ENCODE measurements around the gene TSEN2. TPM values are rescaled to one million over a fixed set of nuclear protein-coding genes. Genes with fewer than 3 reads are reported as not detected.

The TSEN2 gene
- total RNA-seq, 2 experiments from 2014 or later = 7.5 to 8.0 TPM

DNA sequence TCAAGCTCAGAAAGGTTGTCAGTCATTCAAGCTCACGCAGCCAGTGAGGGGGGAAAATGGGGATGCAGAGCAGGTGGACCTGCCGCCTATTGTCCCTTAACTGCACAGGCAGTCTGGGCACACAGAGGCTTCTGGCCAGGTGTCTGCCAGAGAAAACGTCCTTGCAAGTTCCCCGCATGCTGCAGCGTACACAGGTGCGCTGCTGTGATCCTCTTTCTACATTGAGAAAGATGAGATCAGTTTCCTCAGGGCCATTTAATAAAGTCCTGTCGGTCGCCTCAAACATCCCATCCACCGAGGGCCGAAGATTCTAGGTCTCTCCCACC is 445 bp upstream of the TSEN2 start:
- no peaks in the 10 kb centered on the region for H3K9me3 Mint-ChIP-seq
- CTCF ChIA-PET = interaction anchor here (0.7 to 3.7 kb wide), 14 partner anchors 10 to 351 kb away, joined by 3 to 28 read pairs (median 5); no protein-coding TSS in a partner anchor
- H3K36me3 Mint-ChIP-seq (ENCODE audit: low read depth) = peaks cover 3% of the 10 kb centered on the region
- H3K4me3 Mint-ChIP-seq = peak overlapping the region; percentile 86
- POLR2A ChIA-PET = interaction anchor here (1.0 to 2.5 kb wide), 14 partner anchors 10 to 637 kb away, joined by 3 to 14 read pairs (median 4); partner anchors contain the start of genes MKRN2, RAF1 and TAMM41
- peaks cover 43% of the 10 kb centered on the region for H3K4me1 Mint-ChIP-seq
- DNase-seq = no peak
- no peaks in the 10 kb centered on the region for H3K27me3 Mint-ChIP-seq
- H3K27ac Mint-ChIP-seq = peak overlapping the region; percentile 91

DNA sequence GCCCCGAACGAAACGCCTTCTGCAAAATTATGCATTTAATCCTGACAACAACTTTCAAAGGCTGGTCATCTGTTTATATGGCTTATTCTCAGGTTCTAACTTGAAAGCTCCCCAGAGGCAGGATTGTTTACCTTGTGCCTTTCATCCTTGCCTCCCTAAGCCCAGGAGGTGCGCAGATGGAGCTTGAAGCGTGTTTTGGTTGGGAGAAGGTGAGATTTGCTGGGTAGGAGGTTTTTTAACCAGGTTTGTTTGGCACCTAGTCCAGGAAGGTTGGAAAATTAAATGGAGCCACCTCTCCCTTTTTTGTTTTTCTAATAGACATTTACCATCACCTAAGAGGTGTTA is 675 bp downstream of the TSEN2 start:
- CTCF ChIA-PET = interaction anchor here (0.5 to 3.7 kb wide), 6 partner anchors 10 to 520 kb away, joined by 3 to 28 read pairs (median 6); partner anchors contain the start of gene RPL32
- peak overlapping the region; percentile 86 for H3K4me3 Mint-ChIP-seq
- H3K4me1 Mint-ChIP-seq = peaks cover 38% of the 10 kb centered on the region
- no peaks in the 10 kb centered on the region for H3K9me3 Mint-ChIP-seq
- peak overlapping the region; percentile 91 for H3K27ac Mint-ChIP-seq
- no peak for DNase-seq
- no peaks in the 10 kb centered on the region for H3K27me3 Mint-ChIP-seq
- H3K36me3 Mint-ChIP-seq (ENCODE audit: low read depth) = peaks cover 3% of the 10 kb centered on the region
- POLR2A ChIA-PET = interaction anchor here (0.7 to 2.5 kb wide), 13 partner anchors 10 to 638 kb away, joined by 3 to 14 read pairs (median 4); partner anchors contain the start of genes MKRN2, RAF1 and TAMM41

DNA sequence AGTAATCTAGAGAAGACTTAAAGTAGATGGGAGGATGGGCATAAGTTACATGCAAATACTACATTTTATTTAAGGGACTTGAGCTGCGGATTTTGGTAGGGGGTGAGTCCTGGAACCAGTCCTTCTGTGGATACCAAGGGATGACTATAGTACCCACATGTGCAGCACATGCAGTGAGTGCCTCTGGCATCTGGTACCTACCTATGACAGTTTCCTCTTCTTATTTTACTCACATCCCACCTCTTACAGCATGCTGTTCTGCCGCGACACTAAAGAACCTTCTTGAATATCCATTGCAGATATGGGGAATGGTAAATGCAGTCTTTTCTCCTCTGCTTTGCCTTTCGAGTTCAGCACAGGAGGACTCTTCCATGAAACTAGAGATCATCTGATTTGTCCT is 1.7 kb downstream of the TSEN2 start:
- peaks cover 35% of the 10 kb centered on the region for H3K4me1 Mint-ChIP-seq
- H3K36me3 Mint-ChIP-seq (ENCODE audit: low read depth) = peaks cover 3% of the 10 kb centered on the region
- H3K27ac Mint-ChIP-seq = no peak overlapping the region
- DNase-seq = no peak
- no peak overlapping the region for H3K4me3 Mint-ChIP-seq
- H3K9me3 Mint-ChIP-seq = no peaks in the 10 kb centered on the region
- ChIA-PET CTCF (interaction anchor here (1.2 kb wide), 1 partner anchor 355 kb away, joined by 3 read pairs; the partner anchor contains the start of gene RPL32), POLR2A (interaction anchor here (1.5 to 2.3 kb wide), 2 partner anchors 9 to 176 kb away, joined by 4 to 11 read pairs; no protein-coding TSS in a partner anchor)
- no peaks in the 10 kb centered on the region for H3K27me3 Mint-ChIP-seq

GRCh38 chr3:12486916-12487315 is 2.6 kb downstream of the TSEN2 start:
- ChIA-PET POLR2A (no interaction called here), CTCF (no interaction called here)
- H3K9me3 Mint-ChIP-seq = no peaks in the 10 kb centered on the region
- H3K4me3 Mint-ChIP-seq = no peak overlapping the region
- H3K36me3 Mint-ChIP-seq (ENCODE audit: low read depth) = peaks cover 3% of the 10 kb centered on the region
- no peak for DNase-seq
- H3K4me1 Mint-ChIP-seq = peaks cover 35% of the 10 kb centered on the region
- no peaks in the 10 kb centered on the region for H3K27me3 Mint-ChIP-seq
- H3K27ac Mint-ChIP-seq = no peak overlapping the region

- Mint-ChIP-seq H3K36me3 (ENCODE audit: low read depth) (peaks cover 3% of the 10 kb centered on the region), H3K4me1 (peaks cover 35% of the 10 kb centered on the region), H3K27me3 (no peaks in the 10 kb centered on the region), H3K4me3 (no peak overlapping the region), H3K27ac (no peak overlapping the region), H3K9me3 (no peaks in the 10 kb centered on the region)
- DNase-seq = no peak
- ChIA-PET CTCF (no interaction called here), POLR2A (no interaction called here)
Observed at GRCh38 chr3:12487336-12487735, 3.1 kb downstream of the TSEN2 start.

GRCh38 chr3:12487786-12488185 is 3.5 kb downstream of the TSEN2 start:
- Mint-ChIP-seq H3K4me1 (peaks cover 32% of the 10 kb centered on the region), H3K4me3 (no peak overlapping the region), H3K9me3 (no peaks in the 10 kb centered on the region), H3K27ac (no peak overlapping the region), H3K27me3 (no peaks in the 10 kb centered on the region), H3K36me3 (ENCODE audit: low read depth) (peaks cover 3% of the 10 kb centered on the region)
- CTCF ChIA-PET = no interaction called here
- DNase-seq = no peak
- POLR2A ChIA-PET = no interaction called here

- CTCF ChIA-PET = no interaction called here
Observed at GRCh38 chr3:12489368-12489767, 5.1 kb downstream of the TSEN2 start.

DNA sequence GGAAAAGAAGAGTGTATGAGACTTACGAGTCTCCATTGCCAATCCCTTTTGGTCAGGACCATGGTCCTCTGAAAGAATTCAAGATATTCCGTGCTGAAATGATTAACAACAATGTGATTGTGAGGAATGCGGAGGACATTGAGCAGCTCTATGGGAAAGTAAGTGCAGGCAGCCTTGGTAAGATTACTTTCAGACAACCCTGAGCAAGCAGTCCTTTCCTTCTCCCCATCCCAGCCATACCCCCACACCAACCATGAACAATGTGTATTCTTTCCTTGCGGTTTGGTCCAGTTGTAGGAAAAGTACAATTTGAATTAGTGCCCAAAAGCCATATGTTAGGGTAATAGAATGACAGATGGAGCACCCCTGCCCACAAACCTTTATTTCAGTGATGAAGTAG is 5.6 kb downstream of the TSEN2 start:
- H3K4me1 Mint-ChIP-seq = peaks cover 17% of the 10 kb centered on the region
- CTCF ChIA-PET = no interaction called here
- H3K27ac Mint-ChIP-seq = no peak overlapping the region
- no peak for DNase-seq
- H3K4me3 Mint-ChIP-seq = no peak overlapping the region
- POLR2A ChIA-PET = no interaction called here
- H3K36me3 Mint-ChIP-seq (ENCODE audit: low read depth) = peaks cover 8% of the 10 kb centered on the region
- H3K9me3 Mint-ChIP-seq = no peaks in the 10 kb centered on the region
- H3K27me3 Mint-ChIP-seq = no peaks in the 10 kb centered on the region

More at GRCh38 chr3:12489368-12489767, 5.1 kb downstream of the TSEN2 start:
- Mint-ChIP-seq H3K27me3 (no peaks in the 10 kb centered on the region), H3K9me3 (no peaks in the 10 kb centered on the region), H3K36me3 (ENCODE audit: low read depth) (peaks cover 8% of the 10 kb centered on the region), H3K27ac (no peak overlapping the region), H3K4me1 (peaks cover 19% of the 10 kb centered on the region), H3K4me3 (no peak overlapping the region)
- POLR2A ChIA-PET = no interaction called here
- DNase-seq = no peak

DNA sequence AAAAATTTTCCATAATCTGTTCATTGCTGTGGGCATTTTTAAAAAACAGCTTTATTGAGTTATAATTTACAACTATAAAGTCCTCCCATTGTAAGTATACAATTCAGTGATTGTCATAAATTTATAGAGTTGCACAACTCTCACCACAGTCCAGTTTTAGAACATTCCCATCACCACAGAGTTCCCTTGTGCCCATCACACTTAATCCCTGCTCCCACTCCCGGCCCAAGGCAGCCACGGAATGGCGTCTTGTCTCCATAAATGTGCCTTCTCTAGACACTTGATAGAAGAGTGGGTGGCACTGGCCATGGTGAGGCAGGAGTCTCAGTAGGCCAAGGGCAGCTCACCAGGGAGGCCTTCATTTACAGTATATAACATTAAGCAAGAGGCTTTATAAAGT is 6.3 kb downstream of the TSEN2 start:
- no peak for DNase-seq
- Mint-ChIP-seq H3K4me3 (no peak overlapping the region), H3K36me3 (ENCODE audit: low read depth) (peaks cover 8% of the 10 kb centered on the region), H3K27me3 (no peaks in the 10 kb centered on the region), H3K4me1 (peaks cover 10% of the 10 kb centered on the region), H3K9me3 (no peaks in the 10 kb centered on the region), H3K27ac (no peak overlapping the region)
- POLR2A ChIA-PET = no interaction called here
- CTCF ChIA-PET = no interaction called here

GRCh38 chr3:12495749-12496452 is 11.6 kb downstream of the TSEN2 start:
- H3K4me3 Mint-ChIP-seq = no peak overlapping the region
- no peak for DNase-seq

DNA sequence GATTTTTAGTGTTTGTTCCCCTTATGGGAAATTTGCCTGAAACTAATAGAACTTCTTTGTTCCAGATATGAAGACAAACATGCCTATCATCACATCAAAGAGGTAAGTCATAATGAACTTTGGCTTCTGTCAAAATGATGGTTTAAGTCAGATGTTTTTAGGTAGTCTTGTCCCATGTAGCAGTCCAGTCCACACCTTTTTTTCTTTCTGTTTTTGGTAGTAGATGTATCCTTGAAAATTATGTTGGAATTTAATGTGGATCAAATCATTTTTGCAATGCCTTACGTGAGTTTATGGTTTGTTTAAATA is 12.1 kb downstream of the TSEN2 start:
- H3K27ac Mint-ChIP-seq = no peak overlapping the region
- H3K36me3 Mint-ChIP-seq (ENCODE audit: low read depth) = peaks cover 11% of the 10 kb centered on the region
- H3K4me3 Mint-ChIP-seq = no peak overlapping the region
- ChIA-PET POLR2A (no interaction called here), CTCF (interaction anchor here (1.5 kb wide), 1 partner anchor 10 kb away, joined by 4 read pairs; no protein-coding TSS in a partner anchor)
- H3K27me3 Mint-ChIP-seq = no peaks in the 10 kb centered on the region
- H3K4me1 Mint-ChIP-seq = no peaks in the 10 kb centered on the region
- DNase-seq = no peak
- H3K9me3 Mint-ChIP-seq = no peaks in the 10 kb centered on the region

More at GRCh38 chr3:12495749-12496452, 11.6 kb downstream of the TSEN2 start:
- Mint-ChIP-seq H3K4me1 (no peaks in the 10 kb centered on the region), H3K9me3 (no peaks in the 10 kb centered on the region), H3K27me3 (no peaks in the 10 kb centered on the region), H3K36me3 (ENCODE audit: low read depth) (peaks cover 11% of the 10 kb centered on the region), H3K27ac (no peak overlapping the region)
- CTCF ChIA-PET = interaction anchor here (1.5 to 2.0 kb wide), 2 partner anchors 11 kb away, joined by 4 to 6 read pairs; partner anchors contain the start of gene TSEN2
- POLR2A ChIA-PET = interaction anchor here (2.8 kb wide), 1 partner anchor 11 kb away, joined by 11 read pairs; the partner anchor contains the start of gene TSEN2

- H3K36me3 Mint-ChIP-seq (ENCODE audit: low read depth) = peaks cover 21% of the 10 kb centered on the region
- H3K27ac Mint-ChIP-seq = no peak overlapping the region
- no peaks in the 10 kb centered on the region for H3K27me3 Mint-ChIP-seq
- ChIA-PET POLR2A (no interaction called here), CTCF (no interaction called here)
- no peaks in the 10 kb centered on the region for H3K4me1 Mint-ChIP-seq
- no peak for DNase-seq
- no peak overlapping the region for H3K4me3 Mint-ChIP-seq
- H3K9me3 Mint-ChIP-seq = no peaks in the 10 kb centered on the region
Observed at GRCh38 chr3:12499474-12499873, 15.2 kb downstream of the TSEN2 start.

- Mint-ChIP-seq H3K9me3 (no peaks in the 10 kb centered on the region), H3K4me3 (no peak overlapping the region), H3K27ac (no peak overlapping the region), H3K36me3 (ENCODE audit: low read depth) (peaks cover 27% of the 10 kb centered on the region), H3K4me1 (no peaks in the 10 kb centered on the region), H3K27me3 (no peaks in the 10 kb centered on the region)
- DNase-seq = no peak
- CTCF ChIA-PET = interaction anchor here (0.5 kb wide), 1 partner anchor 88 kb away, joined by 4 read pairs; no protein-coding TSS in a partner anchor
- POLR2A ChIA-PET = no interaction called here
Observed at GRCh38 chr3:12501360-12502020, 17.2 kb downstream of the TSEN2 start.
